Neural cell (in vitro differentiated cells): ENCODE results near the gene LDB2.

Experiments
- EP300 ChIP-seq: fragments of 450-650 bp; conservative IDR thresholded peaks from 2 replicates; pipeline ENCODE4 v1.6.1; 2014; ENCODE audit warnings: antibody characterized with exemption, mild to moderate bottlenecking, moderate library complexity; ENCODE audit not compliant: poor library complexity, severe bottlenecking
- EZH2 ChIP-seq: fragments of 200-600, 300-800 bp; shearing (Covaris generic), sonication (generic); IDR thresholded peaks from 2 replicates; pipeline ENCODE4 v1.6.1; 2014; ENCODE audit warnings: antibody characterized with exemption, low read length, borderline replicate concordance, mild to moderate bottlenecking; ENCODE audit not compliant: insufficient read depth, poor library complexity, severe bottlenecking
- POLR2AphosphoS5 ChIP-seq: IDR thresholded peaks from 2 replicates; pipeline ENCODE4 v1.6.1; 2012
- RAD21 ChIP-seq: fragments of 450-650 bp; conservative IDR thresholded peaks from 2 replicates; pipeline ENCODE4 v1.6.1; 2014; ENCODE audit warnings: antibody characterized with exemption, mild to moderate bottlenecking, moderate library complexity
- SMC3 ChIP-seq: fragments of 450-650 bp; conservative IDR thresholded peaks from 2 replicates; pipeline ENCODE4 v1.6.1; 2014; ENCODE audit warnings: antibody characterized with exemption, mild to moderate bottlenecking, moderate library complexity; ENCODE audit not compliant: poor library complexity
- TF ChIP-seq, protein P1 (sequence below): fragments of 450-650 bp; IDR thresholded peaks from 2 replicates; pipeline ENCODE4 v1.5.1; 2014; ENCODE audit warnings: antibody characterized with exemption, mild to moderate bottlenecking, moderate library complexity; ENCODE audit not compliant: poor library complexity, severe bottlenecking
- TF ChIP-seq, protein P2 (sequence below): IDR thresholded peaks from 2 replicates; pipeline ENCODE4 v1.6.1; 2012; ENCODE audit warnings: borderline replicate concordance

DNA sequence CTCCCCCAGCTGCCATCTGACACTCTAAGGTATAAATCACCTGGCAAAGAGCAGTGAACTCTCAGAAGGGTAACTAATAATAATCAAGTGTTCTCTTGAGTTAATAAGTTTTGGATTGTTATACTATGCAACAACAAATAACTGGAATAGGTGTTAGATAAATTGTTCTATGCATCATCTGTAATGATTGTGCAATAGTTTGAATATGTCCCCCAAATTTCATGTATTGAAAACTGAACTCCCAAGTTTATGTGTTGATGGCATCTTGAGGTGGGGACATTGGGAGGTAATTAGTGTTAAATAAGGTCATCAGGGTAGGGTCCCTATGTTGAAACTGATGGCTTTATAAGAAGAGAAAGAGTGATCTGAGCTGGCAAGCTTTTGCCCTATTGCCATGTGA lies 399.5 kb downstream of the LDB2 start:
- TF ChIP-seq POLR2AphosphoS5 (no peak), RAD21 (no peak), EZH2 (no peak), SMC3 (no peak), EP300 (no peak)
- TF ChIP-seq, protein P1, sequence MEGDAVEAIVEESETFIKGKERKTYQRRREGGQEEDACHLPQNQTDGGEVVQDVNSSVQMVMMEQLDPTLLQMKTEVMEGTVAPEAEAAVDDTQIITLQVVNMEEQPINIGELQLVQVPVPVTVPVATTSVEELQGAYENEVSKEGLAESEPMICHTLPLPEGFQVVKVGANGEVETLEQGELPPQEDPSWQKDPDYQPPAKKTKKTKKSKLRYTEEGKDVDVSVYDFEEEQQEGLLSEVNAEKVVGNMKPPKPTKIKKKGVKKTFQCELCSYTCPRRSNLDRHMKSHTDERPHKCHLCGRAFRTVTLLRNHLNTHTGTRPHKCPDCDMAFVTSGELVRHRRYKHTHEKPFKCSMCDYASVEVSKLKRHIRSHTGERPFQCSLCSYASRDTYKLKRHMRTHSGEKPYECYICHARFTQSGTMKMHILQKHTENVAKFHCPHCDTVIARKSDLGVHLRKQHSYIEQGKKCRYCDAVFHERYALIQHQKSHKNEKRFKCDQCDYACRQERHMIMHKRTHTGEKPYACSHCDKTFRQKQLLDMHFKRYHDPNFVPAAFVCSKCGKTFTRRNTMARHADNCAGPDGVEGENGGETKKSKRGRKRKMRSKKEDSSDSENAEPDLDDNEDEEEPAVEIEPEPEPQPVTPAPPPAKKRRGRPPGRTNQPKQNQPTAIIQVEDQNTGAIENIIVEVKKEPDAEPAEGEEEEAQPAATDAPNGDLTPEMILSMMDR = no peak
- TF ChIP-seq, protein P2, sequence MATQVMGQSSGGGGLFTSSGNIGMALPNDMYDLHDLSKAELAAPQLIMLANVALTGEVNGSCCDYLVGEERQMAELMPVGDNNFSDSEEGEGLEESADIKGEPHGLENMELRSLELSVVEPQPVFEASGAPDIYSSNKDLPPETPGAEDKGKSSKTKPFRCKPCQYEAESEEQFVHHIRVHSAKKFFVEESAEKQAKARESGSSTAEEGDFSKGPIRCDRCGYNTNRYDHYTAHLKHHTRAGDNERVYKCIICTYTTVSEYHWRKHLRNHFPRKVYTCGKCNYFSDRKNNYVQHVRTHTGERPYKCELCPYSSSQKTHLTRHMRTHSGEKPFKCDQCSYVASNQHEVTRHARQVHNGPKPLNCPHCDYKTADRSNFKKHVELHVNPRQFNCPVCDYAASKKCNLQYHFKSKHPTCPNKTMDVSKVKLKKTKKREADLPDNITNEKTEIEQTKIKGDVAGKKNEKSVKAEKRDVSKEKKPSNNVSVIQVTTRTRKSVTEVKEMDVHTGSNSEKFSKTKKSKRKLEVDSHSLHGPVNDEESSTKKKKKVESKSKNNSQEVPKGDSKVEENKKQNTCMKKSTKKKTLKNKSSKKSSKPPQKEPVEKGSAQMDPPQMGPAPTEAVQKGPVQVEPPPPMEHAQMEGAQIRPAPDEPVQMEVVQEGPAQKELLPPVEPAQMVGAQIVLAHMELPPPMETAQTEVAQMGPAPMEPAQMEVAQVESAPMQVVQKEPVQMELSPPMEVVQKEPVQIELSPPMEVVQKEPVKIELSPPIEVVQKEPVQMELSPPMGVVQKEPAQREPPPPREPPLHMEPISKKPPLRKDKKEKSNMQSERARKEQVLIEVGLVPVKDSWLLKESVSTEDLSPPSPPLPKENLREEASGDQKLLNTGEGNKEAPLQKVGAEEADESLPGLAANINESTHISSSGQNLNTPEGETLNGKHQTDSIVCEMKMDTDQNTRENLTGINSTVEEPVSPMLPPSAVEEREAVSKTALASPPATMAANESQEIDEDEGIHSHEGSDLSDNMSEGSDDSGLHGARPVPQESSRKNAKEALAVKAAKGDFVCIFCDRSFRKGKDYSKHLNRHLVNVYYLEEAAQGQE = no peak
